ENCODE measurements around the gene ANGPT4.

The ANGPT4 gene

GRCh38 chr20:944148-944547 is 28.0 kb upstream of the ANGPT4 start:
- no peak overlapping the region for H3K4me3 ChIP-seq (ENCODE audit: low read depth, low read length, poor library complexity, severe bottlenecking)
- H3K4me2 ChIP-seq (ENCODE audit: low read length), result no peak overlapping the region
- H3K9me2 ChIP-seq (ENCODE audit: low read depth, low read length), result no peaks in the 10 kb centered on the region
- no peaks in the 10 kb centered on the region for H3K36me3 ChIP-seq (ENCODE audit: insufficient read depth, low read length)
- no peaks in the 10 kb centered on the region for H3K4me1 ChIP-seq (ENCODE audit: insufficient read depth, low read length, severe bottlenecking)
- H4K20me1 ChIP-seq (ENCODE audit: insufficient read depth, low read length), result no peaks in the 10 kb centered on the region
- H3K9me3 ChIP-seq (ENCODE audit: low read length), result no peaks in the 10 kb centered on the region
- no peak for TF ChIP-seq EZH2 (IDR thresholded peaks at IDR 0.05; ENCODE audit: borderline replicate concordance, low read length)
- no peak for TF ChIP-seq CTCF (IDR thresholded peaks at IDR 0.05; ENCODE audit: low read length)
- H3F3A ChIP-seq (ENCODE audit: insufficient read depth, low read length), result no peaks in the 10 kb centered on the region
- no peak overlapping the region for H3K9ac ChIP-seq (ENCODE audit: low read length)
- H3K27ac ChIP-seq (ENCODE audit: low read depth, low read length, poor library complexity, severe bottlenecking), result no peak overlapping the region
- H2AFZ ChIP-seq (ENCODE audit: low read length), result no peak overlapping the region
- no peaks in the 10 kb centered on the region for H3K27me3 ChIP-seq (ENCODE audit: insufficient read depth, low read length)
- H3K79me2 ChIP-seq (ENCODE audit: insufficient read depth, low read length), result no peaks in the 10 kb centered on the region

DNA sequence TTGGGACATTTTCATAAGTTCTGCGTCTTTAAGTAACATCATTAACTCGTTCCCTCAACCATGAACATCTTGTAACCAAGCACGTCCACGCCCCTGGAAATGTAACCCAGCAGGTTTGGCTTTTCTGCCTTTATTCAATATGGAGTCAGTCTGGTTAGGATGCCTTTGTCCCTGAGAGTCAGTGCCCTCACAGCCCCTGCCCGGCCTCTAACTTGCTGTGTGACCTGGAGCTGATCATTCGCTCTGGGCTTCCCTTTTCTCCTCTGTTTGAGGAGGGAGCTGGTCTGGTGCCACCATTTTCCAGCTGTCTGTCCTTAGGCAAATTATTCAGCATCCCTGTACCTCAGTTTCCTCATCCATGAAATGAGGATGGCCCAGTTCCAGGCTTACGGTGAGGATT is 26.5 kb upstream of the ANGPT4 start:
- Histone ChIP-seq H3F3A (ENCODE audit: insufficient read depth, low read length) (no peaks in the 10 kb centered on the region), H3K4me3 (ENCODE audit: low read depth, low read length, poor library complexity, severe bottlenecking) (no peak overlapping the region), H3K36me3 (ENCODE audit: insufficient read depth, low read length) (no peaks in the 10 kb centered on the region), H3K27me3 (ENCODE audit: insufficient read depth, low read length) (no peaks in the 10 kb centered on the region), H2AFZ (ENCODE audit: low read length) (no peak overlapping the region), H3K9ac (ENCODE audit: low read length) (no peak overlapping the region), H3K9me3 (ENCODE audit: low read length) (no peaks in the 10 kb centered on the region), H3K4me2 (ENCODE audit: low read length) (no peak overlapping the region), H3K27ac (ENCODE audit: low read depth, low read length, poor library complexity, severe bottlenecking) (no peak overlapping the region), H3K79me2 (ENCODE audit: insufficient read depth, low read length) (no peaks in the 10 kb centered on the region), H4K20me1 (ENCODE audit: insufficient read depth, low read length) (no peaks in the 10 kb centered on the region), H3K9me2 (ENCODE audit: low read depth, low read length) (no peaks in the 10 kb centered on the region), H3K4me1 (ENCODE audit: insufficient read depth, low read length, severe bottlenecking) (no peaks in the 10 kb centered on the region)
- TF ChIP-seq CTCF (IDR thresholded peaks at IDR 0.05; ENCODE audit: low read length) (no peak), EZH2 (IDR thresholded peaks at IDR 0.05; ENCODE audit: borderline replicate concordance, low read length) (no peak)

DNA sequence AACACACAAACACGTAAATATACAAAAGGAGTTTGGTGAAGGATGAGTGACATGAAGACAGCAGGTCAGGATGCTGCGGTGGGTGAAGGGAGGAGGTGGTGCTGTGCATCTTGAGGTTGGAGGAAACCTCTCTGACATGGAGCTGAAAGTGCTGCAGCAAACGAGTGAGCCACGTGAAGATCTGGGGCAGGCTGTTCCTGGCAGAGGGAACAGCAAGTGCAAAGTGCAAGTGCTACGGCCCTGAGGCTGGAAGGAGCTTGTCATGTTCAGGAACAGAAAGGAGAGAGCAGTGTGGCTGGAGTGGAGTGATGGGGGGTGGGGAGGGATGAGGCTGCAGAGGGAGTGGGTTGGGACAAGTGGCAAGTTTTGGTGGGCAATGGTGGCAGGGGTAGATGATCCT is 24.8 kb upstream of the ANGPT4 start:
- no peaks in the 10 kb centered on the region for H3K9me2 ChIP-seq (ENCODE audit: low read depth, low read length)
- no peak overlapping the region for H3K27ac ChIP-seq (ENCODE audit: low read depth, low read length, poor library complexity, severe bottlenecking)
- no peaks in the 10 kb centered on the region for H4K20me1 ChIP-seq (ENCODE audit: insufficient read depth, low read length)
- H3K36me3 ChIP-seq (ENCODE audit: insufficient read depth, low read length), result no peaks in the 10 kb centered on the region
- no peaks in the 10 kb centered on the region for H3K4me1 ChIP-seq (ENCODE audit: insufficient read depth, low read length, severe bottlenecking)
- no peak overlapping the region for H3K4me3 ChIP-seq (ENCODE audit: low read depth, low read length, poor library complexity, severe bottlenecking)
- no peak overlapping the region for H2AFZ ChIP-seq (ENCODE audit: low read length)
- H3K9ac ChIP-seq (ENCODE audit: low read length), result no peak overlapping the region
- H3F3A ChIP-seq (ENCODE audit: insufficient read depth, low read length), result no peaks in the 10 kb centered on the region
- H3K79me2 ChIP-seq (ENCODE audit: insufficient read depth, low read length), result no peaks in the 10 kb centered on the region
- no peaks in the 10 kb centered on the region for H3K27me3 ChIP-seq (ENCODE audit: insufficient read depth, low read length)
- no peak for TF ChIP-seq EZH2 (IDR thresholded peaks at IDR 0.05; ENCODE audit: borderline replicate concordance, low read length)
- TF ChIP-seq CTCF (IDR thresholded peaks at IDR 0.05; ENCODE audit: low read length), result no peak
- no peaks in the 10 kb centered on the region for H3K9me3 ChIP-seq (ENCODE audit: low read length)
- H3K4me2 ChIP-seq (ENCODE audit: low read length), result no peak overlapping the region

All from OCI-LY1 (cell line).